ENCODE data around the gene SLC6A4. TPM values are rescaled to one million over a fixed set of nuclear protein-coding genes. Genes with fewer than 3 reads are reported as not detected.
"Not testable (repeated sequence)": the region's sequence is repeated elsewhere in the genome, so short reads cannot be mapped to it uniquely, and the experiment has no call there.

The SLC6A4 gene
- total RNA-seq, 1 donor from 2014 or later = 0.70 TPM

GRCh38 chr17:30148376-30148775 lies 87.1 kb downstream of the SLC6A4 start:
- intact Hi-C loops (cut with DNase I) = no loop called here
- DNase-seq (ENCODE audit: low spot score) = no peak

GRCh38 chr17:30147860-30148259 lies 87.6 kb downstream of the SLC6A4 start:
- intact Hi-C loops (cut with DNase I); DNase-seq (ENCODE audit: low spot score): not testable (repeated sequence)

Other genes starting within 250 kb of the SLC6A4 start
- 35.7 TPM for gene NSRP1, start 118.9 kb downstream of the SLC6A4 start, total RNA-seq
- gene BLMH, start 56.2 kb upstream of the SLC6A4 start, total RNA-seq = 14.1 TPM
- gene TMIGD1, start 98.4 kb upstream of the SLC6A4 start, total RNA-seq = not detected
- gene CPD, start 143.2 kb upstream of the SLC6A4 start, total RNA-seq = 20.7 TPM
- gene GOSR1, start 241.7 kb upstream of the SLC6A4 start, total RNA-seq = 35.3 TPM

Measured in cardiac septum (tissue), 1 donor.